ENCODE measurements around the gene RALBP1.

- TF ChIP-seq SP1 (IDR thresholded peaks at IDR 0.05) (no peak), JUND (IDR thresholded peaks at IDR 0.05) (no peak), YY1 (IDR thresholded peaks at IDR 0.05) (no peak), GABPA (IDR thresholded peaks at IDR 0.05 in 1 of 2, conservative IDR thresholded peaks at IDR 0.05 in 1 of 2) (no peak), ATF3 (IDR thresholded peaks at IDR 0.05) (no peak), RXRA (IDR thresholded peaks at IDR 0.05) (no peak), TAF1 (conservative IDR thresholded peaks at IDR 0.05) (no peak), RAD21 (IDR thresholded peaks at IDR 0.05) (no peak), HNF4A (conservative IDR thresholded peaks at IDR 0.05) (no peak)
- TF ChIP-seq, protein P1, sequence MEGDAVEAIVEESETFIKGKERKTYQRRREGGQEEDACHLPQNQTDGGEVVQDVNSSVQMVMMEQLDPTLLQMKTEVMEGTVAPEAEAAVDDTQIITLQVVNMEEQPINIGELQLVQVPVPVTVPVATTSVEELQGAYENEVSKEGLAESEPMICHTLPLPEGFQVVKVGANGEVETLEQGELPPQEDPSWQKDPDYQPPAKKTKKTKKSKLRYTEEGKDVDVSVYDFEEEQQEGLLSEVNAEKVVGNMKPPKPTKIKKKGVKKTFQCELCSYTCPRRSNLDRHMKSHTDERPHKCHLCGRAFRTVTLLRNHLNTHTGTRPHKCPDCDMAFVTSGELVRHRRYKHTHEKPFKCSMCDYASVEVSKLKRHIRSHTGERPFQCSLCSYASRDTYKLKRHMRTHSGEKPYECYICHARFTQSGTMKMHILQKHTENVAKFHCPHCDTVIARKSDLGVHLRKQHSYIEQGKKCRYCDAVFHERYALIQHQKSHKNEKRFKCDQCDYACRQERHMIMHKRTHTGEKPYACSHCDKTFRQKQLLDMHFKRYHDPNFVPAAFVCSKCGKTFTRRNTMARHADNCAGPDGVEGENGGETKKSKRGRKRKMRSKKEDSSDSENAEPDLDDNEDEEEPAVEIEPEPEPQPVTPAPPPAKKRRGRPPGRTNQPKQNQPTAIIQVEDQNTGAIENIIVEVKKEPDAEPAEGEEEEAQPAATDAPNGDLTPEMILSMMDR (IDR thresholded peaks at IDR 0.05; ENCODE audit: low read depth, low read length, missing input control) = no peak
- TF ChIP-seq, protein P2, sequence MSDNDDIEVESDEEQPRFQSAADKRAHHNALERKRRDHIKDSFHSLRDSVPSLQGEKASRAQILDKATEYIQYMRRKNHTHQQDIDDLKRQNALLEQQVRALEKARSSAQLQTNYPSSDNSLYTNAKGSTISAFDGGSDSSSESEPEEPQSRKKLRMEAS (IDR thresholded peaks at IDR 0.05) = no peak
These were observed 45.4 kb downstream of the RALBP1 start for GRCh38 chr18:9520666-9521065.
